IMR-90 (cell line): ENCODE results near the gene NLRC5. TPM values are rescaled to one million over a fixed set of nuclear protein-coding genes. Genes with fewer than 3 reads are reported as not detected.

Experiments used
- ATAC-seq: fragments of 200-7000 bp; cut with Tn5 transposase; 2 replicates; pipeline ENCODE4 v1.9.1; 2020; ENCODE audit warnings: low read depth, mild to moderate bottlenecking, moderate library complexity
- BruUV-seq: library from RNA; stranded (reverse); fragments of 400-500 nt; replicated peaks from 2 replicates; lab custom pipeline; 2021; lab: Mats Ljungman, UMichigan
- CTCF ChIA-PET: fragments of 300-600 bp; formaldehyde crosslinking; extraction: SDS; loops from one replicate; lab custom pipeline; 2021; ENCODE audit warnings: antibody characterized with exemption; lab: Yijun Ruan, JAX
- POLR2A ChIA-PET: fragments of 300-600 bp; sonication (Branson Sonifier 250); formaldehyde crosslinking; loops from one replicate; lab custom pipeline; 2022; ENCODE audit warnings: antibody characterized with exemption; ENCODE audit not compliant: unreplicated experiment; lab: Charles Lee
- DNase-seq: peaks from one replicate; pipeline ENCODE4 v3.0.0; 2013
- H2AFZ ChIP-seq: replicated peaks from 2 replicates; pipeline ENCODE3; 2013; ENCODE audit warnings: low read length, mild to moderate bottlenecking; ENCODE audit not compliant: poor library complexity
- H2AK5ac ChIP-seq: 2 replicates; pipeline ENCODE4 v1.6.1; 2013; ENCODE audit warnings: low read depth, low read length, inconsistent platforms
- H2AK9ac ChIP-seq: replicated peaks from 2 replicates; pipeline ENCODE3; 2013; ENCODE audit warnings: mild to moderate bottlenecking, low read depth, low read length, moderate library complexity; ENCODE audit not compliant: poor library complexity
- H2BK120ac ChIP-seq: 2 replicates; pipeline ENCODE4 v1.6.1; 2013; ENCODE audit warnings: low read depth, low read length, inconsistent platforms
- H2BK15ac ChIP-seq: 3 replicates; pipeline ENCODE4 v1.6.1; 2013; ENCODE audit warnings: low read depth, low read length, inconsistent platforms
- H2BK20ac ChIP-seq: 2 replicates; pipeline ENCODE4 v1.6.1; 2013; ENCODE audit warnings: low read depth, mild to moderate bottlenecking, inconsistent platforms, low read length, moderate library complexity
- H2BK5ac ChIP-seq: 2 replicates; pipeline ENCODE4 v1.6.1; 2013; ENCODE audit warnings: mild to moderate bottlenecking, low read depth, low read length, inconsistent platforms; ENCODE audit not compliant: poor library complexity, severe bottlenecking
- H3K14ac ChIP-seq: replicated peaks from 2 replicates; pipeline ENCODE4 v1.6.1; 2013; ENCODE audit warnings: low read depth, low read length, inconsistent platforms
- H3K18ac ChIP-seq: 2 replicates; pipeline ENCODE4 v1.6.1; 2013; ENCODE audit warnings: low read depth, low read length, control low read depth
- H3K23ac ChIP-seq: 2 replicates; pipeline ENCODE4 v1.6.1; 2013; ENCODE audit warnings: low read depth, low read length, inconsistent platforms
- H3K27ac ChIP-seq: 2 replicates; pipeline ENCODE4 v1.5.1; 2013; ENCODE audit warnings: mild to moderate bottlenecking, control low read depth, low read length; ENCODE audit not compliant: insufficient read depth
- H3K27me3 ChIP-seq: 2 replicates; pipeline ENCODE4 v1.6.1; 2013; ENCODE audit warnings: low read length; ENCODE audit not compliant: control insufficient read depth, insufficient read depth
- H3K36me3 ChIP-seq: 2 replicates; pipeline ENCODE4 v1.6.1; 2013; ENCODE audit warnings: low read length, mixed read lengths; ENCODE audit not compliant: control insufficient read depth, insufficient read depth
- H3K4ac ChIP-seq: 2 replicates; pipeline ENCODE4 v1.6.1; 2013; ENCODE audit warnings: low read depth, low read length, inconsistent platforms
- H3K4me1 ChIP-seq: 2 replicates; pipeline ENCODE4 v1.6.1; 2013; ENCODE audit warnings: low read length, mixed read lengths; ENCODE audit not compliant: control insufficient read depth, insufficient read depth
- H3K4me2 ChIP-seq: 2 replicates; pipeline ENCODE4 v1.6.1; 2013; ENCODE audit warnings: low read depth, mild to moderate bottlenecking, control low read depth, low read length, moderate library complexity
- H3K4me3 ChIP-seq: 2 replicates; pipeline ENCODE4 v1.5.1; 2013; ENCODE audit warnings: low read depth, mild to moderate bottlenecking, control low read depth, low read length, moderate library complexity; ENCODE audit not compliant: insufficient read depth
- H3K56ac ChIP-seq: 2 replicates; pipeline ENCODE4 v1.6.1; 2013; ENCODE audit warnings: low read length, inconsistent platforms; ENCODE audit not compliant: insufficient read depth; ENCODE audit errors: extremely low read depth
- H3K79me1 ChIP-seq, 2 experiments: 2 replicates each; pipeline ENCODE4 v1.6.1; 2013; ENCODE audit warnings: low read length in 2 of 2, inconsistent platforms in 1 of 2, low read depth in 1 of 2
- H3K9ac ChIP-seq: 2 replicates; pipeline ENCODE4 v1.6.1; 2013; ENCODE audit warnings: low read depth, low read length, control low read depth
- H3K9me1 ChIP-seq: 2 replicates; pipeline ENCODE4 v1.6.1; 2013; ENCODE audit warnings: low read length, inconsistent platforms; ENCODE audit not compliant: insufficient read depth
- H3K9me3 ChIP-seq: 2 replicates; pipeline ENCODE4 v1.6.1; 2013; ENCODE audit warnings: low read length; ENCODE audit not compliant: control insufficient read depth, insufficient read depth
- H4K20me1 ChIP-seq: 2 replicates; pipeline ENCODE4 v1.6.1; 2013; ENCODE audit warnings: low read length, inconsistent platforms; ENCODE audit not compliant: insufficient read depth
- H4K5ac ChIP-seq: 2 replicates; pipeline ENCODE4 v1.6.1; 2013; ENCODE audit warnings: mild to moderate bottlenecking, low read depth, low read length, control low read depth
- H4K8ac ChIP-seq, 2 experiments: 2 replicates each; pipeline ENCODE4 v1.6.1; 2013; ENCODE audit warnings: low read depth in 2 of 2, low read length in 2 of 2, control low read depth in 1 of 2, inconsistent platforms in 1 of 2
- H4K91ac ChIP-seq: 2 replicates; pipeline ENCODE4 v1.6.1; 2013; ENCODE audit warnings: low read depth, low read length, inconsistent platforms; ENCODE audit not compliant: insufficient read depth
- RFX5 ChIP-seq: IDR thresholded peaks from 2 replicates; pipeline ENCODE4 v1.8.0; 2012; ENCODE audit warnings: low read depth, mild to moderate bottlenecking, low read length, moderate library complexity
- WGBS, 2 experiments: methylation state at CpG; one replicate each; pipeline versions ENCODE4 v1.1.5 to v1.1.7; 2013; ENCODE audit warnings: missing lambda C conversion rate in 2 of 2; ENCODE audit not compliant: insufficient read length in 1 of 2; ENCODE audit errors: extremely low coverage in 2 of 2; 5-methylcytosine and 5-hydroxymethylcytosine counted together
- dilution Hi-C: fragments of 300-500 bp; cut with HindIII; formaldehyde crosslinking; loops from one replicate; pipeline ENCODE4 v1.14.3; 2018; ENCODE audit warnings: low sequenced_read_pairs; ENCODE audit not compliant: unreplicated experiment
- in situ Hi-C: fragments of 300-500 bp; cut with MboI; formaldehyde crosslinking; loops from 3 replicates; pipeline ENCODE4 v1.14.3; 2019; ENCODE audit warnings: low sequenced_read_pairs, inconsistent platforms, mixed read lengths
- intact Hi-C: fragments of 100-400 bp; cut with micrococcal nuclease; formaldehyde crosslinking; loops from 2 replicates; pipeline ENCODE4 v1.10.0; 2022
- polyA plus RNA-seq, 3 experiments: library from polyadenylated mRNA; depleted of rRNA; stranded (reverse); fragments of >200 nt; gene quantifications; 2 replicates each; pipeline ENCODE4 v1.2.3, GENCODE V29; 2012; ENCODE audit warnings: low replicate concordance in 1 of 3
- total RNA-seq: library from RNA; depleted of rRNA; stranded (reverse); fragments of >200 nt; gene quantifications from 2 replicates; pipeline ENCODE4 v1.2.3, GENCODE V29; 2012
- TF ChIP-seq, protein P1 (sequence below): fragments of 150-350 bp; IDR thresholded peaks from 2 replicates; pipeline ENCODE4 v1.6.1; 2017; ENCODE audit warnings: mild to moderate bottlenecking, antibody characterized with exemption, low read length, low read depth

The NLRC5 gene
- total and polyA plus RNA-seq, 2 of the 4 experiments (the other 2 are of a cell fraction) = 9.1 to 14.9 TPM

DNA sequence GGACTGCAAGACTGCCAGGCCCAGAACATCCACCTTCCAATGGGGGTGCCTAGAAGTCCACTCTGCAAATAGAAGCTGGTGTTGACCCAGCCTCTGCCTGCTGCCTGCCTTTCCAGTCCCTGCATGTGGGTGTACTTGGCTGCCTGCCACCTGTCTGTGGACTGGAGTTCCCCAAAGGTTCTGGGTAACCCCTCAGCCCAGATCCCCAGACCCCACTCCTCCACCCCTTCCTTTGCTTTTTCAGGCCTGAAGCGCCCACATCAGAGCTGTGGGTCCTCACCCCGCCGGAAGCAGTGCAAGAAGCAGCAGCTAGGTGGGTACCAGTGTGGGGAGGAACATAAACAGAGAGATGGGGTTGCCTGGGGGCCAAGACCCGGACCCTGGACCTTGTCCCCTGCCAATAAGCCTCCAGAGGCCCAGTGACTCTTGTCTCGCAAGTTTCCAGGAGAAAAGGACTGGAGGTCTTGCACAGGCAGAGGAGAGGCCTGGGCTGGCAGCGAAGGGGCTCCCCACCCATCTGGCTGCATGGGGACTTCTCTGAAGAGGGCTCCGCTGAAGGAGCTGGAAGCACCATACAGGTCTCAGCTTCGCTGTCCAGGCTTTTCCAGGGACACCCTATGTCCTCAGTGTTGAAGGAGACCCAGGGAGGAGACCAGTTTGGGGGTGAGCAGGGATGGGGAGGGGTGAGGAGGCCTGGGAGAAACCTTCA lies 34.3 kb downstream of the NLRC5 start:
- CTCF ChIA-PET = no interaction called here
- Histone ChIP-seq H4K20me1 (no peaks in the 10 kb centered on the region), H2AFZ (no peak overlapping the region), H3K36me3 (peaks cover 31% of the 10 kb centered on the region), H3K4me1 (no peaks in the 10 kb centered on the region), H2BK20ac (no peak overlapping the region), H3K23ac (no peak overlapping the region), H2BK5ac (no peak overlapping the region), H3K4me2 (no peak overlapping the region), H2BK15ac (no peak overlapping the region), H3K9me3 (no peaks in the 10 kb centered on the region), H3K4me3 (no peak overlapping the region), H4K5ac (no peak overlapping the region), H3K27me3 (no peaks in the 10 kb centered on the region), H3K18ac (no peak overlapping the region), H2AK5ac (no peak overlapping the region), H2BK120ac (no peak overlapping the region), H2AK9ac (no peak overlapping the region), H4K91ac (no peak overlapping the region), H3K27ac (no peak overlapping the region), H3K4ac (no peak overlapping the region), H3K79me1 (peaks cover 0 to 3% of the 10 kb centered on the region in 2 experiments; a peak in 1 of 4 replicates), H3K56ac (no peak overlapping the region), H3K14ac (no peak overlapping the region), H4K8ac (no peak overlapping the region), H3K9ac (no peak overlapping the region), H3K9me1 (peaks cover 12% of the 10 kb centered on the region)
- ATAC-seq (no peak), DNase-seq (no peak)
- in situ Hi-C loops (no loop called here), dilution Hi-C loops (no loop called here), intact Hi-C loops (no loop called here)
- no TSS peak for BruUV-seq
- no peak for TF ChIP-seq RFX5
- TF ChIP-seq, protein P1, sequence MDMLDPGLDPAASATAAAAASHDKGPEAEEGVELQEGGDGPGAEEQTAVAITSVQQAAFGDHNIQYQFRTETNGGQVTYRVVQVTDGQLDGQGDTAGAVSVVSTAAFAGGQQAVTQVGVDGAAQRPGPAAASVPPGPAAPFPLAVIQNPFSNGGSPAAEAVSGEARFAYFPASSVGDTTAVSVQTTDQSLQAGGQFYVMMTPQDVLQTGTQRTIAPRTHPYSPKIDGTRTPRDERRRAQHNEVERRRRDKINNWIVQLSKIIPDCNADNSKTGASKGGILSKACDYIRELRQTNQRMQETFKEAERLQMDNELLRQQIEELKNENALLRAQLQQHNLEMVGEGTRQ = no peak
- 66% methylated on average over 4 of the region's 8 CpGs; no CpG with 5 or more reads in 1 of the 2 experiments for WGBS, 2 experiments
- POLR2A ChIA-PET = no interaction called here
